Endothelial cell of umbilical vein (primary cell): ENCODE data around the gene C11orf58. TPM values are rescaled to one million over a fixed set of nuclear protein-coding genes. Genes with fewer than 3 reads are reported as not detected.

Experiments
- BruUV-seq: library from RNA; stranded (reverse); fragments of 400-500 nt; replicated peaks from 2 replicates; lab custom pipeline; 2021; lab: Mats Ljungman, UMichigan
- CTCF ChIA-PET: fragments of 300-600, 350-600 bp; sonication (Branson Sonifier 250); formaldehyde crosslinking; loops from one replicate; lab custom pipeline; 2021; ENCODE audit warnings: antibody characterized with exemption, inconsistent platforms; lab: Charles Lee
- POLR2A ChIA-PET: fragments of 300-600, 350-600 bp; sonication (Branson Sonifier 250); formaldehyde crosslinking; loops from one replicate; lab custom pipeline; 2021; ENCODE audit warnings: antibody characterized with exemption, inconsistent platforms; lab: Charles Lee
- DNase-seq: peaks from one replicate; pipeline ENCODE4 v3.0.0-alpha.2; 2011; ENCODE audit warnings: low read depth, low spot score
- FAIRE-seq: peaks from 2 replicates; lab custom pipeline; 2011; peaks lifted over from hg19 to GRCh38; lab: Jason Lieb, UNC
- H2AFZ ChIP-seq: 2 replicates; pipeline ENCODE4 v1.6.0; 2012; ENCODE audit warnings: low read depth, low read length, control low read depth, inconsistent platforms
- H3K27ac ChIP-seq: 2 replicates; pipeline ENCODE4 v1.5.1; 2011; ENCODE audit warnings: low read depth, mild to moderate bottlenecking, control low read depth, low read length, moderate library complexity; ENCODE audit not compliant: insufficient read depth
- H3K27me3 ChIP-seq, 2 experiments: 2 replicates each; pipeline versions ENCODE4 v1.6.0 to v1.6.1; 2011; ENCODE audit warnings: low read length in 2 of 2, mixed read lengths in 1 of 2; ENCODE audit not compliant: control insufficient read depth in 2 of 2, insufficient read depth in 2 of 2
- H3K36me3 ChIP-seq, 2 experiments: 2 replicates in 1 of 2; 3 replicates in 1 of 2; pipeline ENCODE4 v1.5.1; 2011; ENCODE audit warnings: low read length in 2 of 2, mild to moderate bottlenecking in 1 of 2, moderate library complexity in 1 of 2; ENCODE audit not compliant: control insufficient read depth in 2 of 2, insufficient read depth in 2 of 2; ENCODE audit errors: extremely low read depth in 1 of 2
- H3K4me1 ChIP-seq: 3 replicates; pipeline ENCODE4 v1.5.1; 2011; ENCODE audit warnings: mild to moderate bottlenecking, low read length; ENCODE audit not compliant: control insufficient read depth, insufficient read depth; ENCODE audit errors: extremely low read depth
- H3K4me2 ChIP-seq: 2 replicates; pipeline ENCODE4 v1.6.1; 2011; ENCODE audit warnings: low read length, control low read depth, mixed read lengths; ENCODE audit not compliant: insufficient read depth
- H3K4me3 ChIP-seq, 3 experiments: fragments of 200-600 bp in 1 of 3; sonication (generic), shearing (Covaris generic) in 1 of 3; replicated peaks in 1 of 3; 2 replicates each; pipeline ENCODE4 v1.5.1; 2011 to 2016; ENCODE audit warnings: control low read depth in 3 of 3, low read length in 3 of 3, mild to moderate bottlenecking in 2 of 3, inconsistent platforms in 1 of 3, low read depth in 1 of 3, moderate library complexity in 1 of 3; ENCODE audit not compliant: insufficient read depth in 1 of 3
- H3K79me2 ChIP-seq: 2 replicates; pipeline ENCODE4 v1.6.0; 2012; ENCODE audit warnings: low read length, inconsistent platforms; ENCODE audit not compliant: control insufficient read depth, insufficient read depth
- H3K9ac ChIP-seq: replicated peaks from 2 replicates; pipeline ENCODE3; 2011; ENCODE audit warnings: low read length, control low read depth; ENCODE audit not compliant: insufficient read depth; ENCODE audit errors: extremely low read depth
- H3K9me1 ChIP-seq: replicated peaks from 3 replicates; pipeline ENCODE4 v1.6.0; 2011; ENCODE audit warnings: mild to moderate bottlenecking, low read length; ENCODE audit not compliant: control insufficient read depth, insufficient read depth; ENCODE audit errors: extremely low read depth
- H3K9me3 ChIP-seq: replicated peaks from 2 replicates; pipeline ENCODE4 v1.5.1; 2012; ENCODE audit warnings: low read length, inconsistent platforms; ENCODE audit not compliant: control insufficient read depth, insufficient read depth
- H4K20me1 ChIP-seq: replicated peaks from 2 replicates; pipeline ENCODE3; 2011; ENCODE audit warnings: mild to moderate bottlenecking, low read length; ENCODE audit not compliant: control insufficient read depth, insufficient read depth; ENCODE audit errors: extremely low read depth
- CTCF ChIP-seq, 2 donors: IDR thresholded peaks; 1 replicate in 1 of 2; 2 replicates in 1 of 2; pipeline ENCODE4 v1.5.1; 2011; ENCODE audit warnings: low read length in 2 of 2, mild to moderate bottlenecking in 2 of 2, moderate library complexity in 2 of 2, control low read depth in 1 of 2, inconsistent platforms in 1 of 2, low read depth in 1 of 2; ENCODE audit not compliant: insufficient read depth in 1 of 2; ENCODE audit errors: extremely low read depth in 1 of 2
- EZH2 ChIP-seq: IDR thresholded peaks from 2 replicates; pipeline ENCODE4 v1.6.1; 2012; ENCODE audit warnings: borderline replicate concordance, low read depth, mild to moderate bottlenecking, moderate library complexity, low read length, inconsistent platforms; ENCODE audit not compliant: severe bottlenecking
- FOS ChIP-seq: IDR thresholded peaks from 2 replicates; pipeline ENCODE4 v1.6.1; 2011; ENCODE audit warnings: mild to moderate bottlenecking, low read length, moderate library complexity, borderline replicate concordance; ENCODE audit not compliant: insufficient read depth
- GATA2 ChIP-seq: IDR thresholded peaks from 2 replicates; pipeline ENCODE4 v1.7.0; 2011; ENCODE audit warnings: low read depth, mild to moderate bottlenecking, moderate library complexity, mixed read lengths, low read length; ENCODE audit not compliant: insufficient read length, insufficient read depth
- JUN ChIP-seq: IDR thresholded peaks from 2 replicates; pipeline ENCODE4 v1.6.1; 2011; ENCODE audit warnings: borderline replicate concordance, low read depth; ENCODE audit not compliant: insufficient read length, insufficient read depth
- MAX ChIP-seq: IDR thresholded peaks from 2 replicates; pipeline ENCODE4 v1.6.1; 2011; ENCODE audit not compliant: insufficient read depth, insufficient read length
- MYC ChIP-seq: IDR thresholded peaks from one replicate; pipeline ENCODE4 v1.6.1; 2011; ENCODE audit warnings: mild to moderate bottlenecking, low read depth, low read length
- POLR2A ChIP-seq: IDR thresholded peaks from 2 replicates; pipeline ENCODE4 v1.6.1; 2012; ENCODE audit warnings: low read depth, mild to moderate bottlenecking, control low read depth, low read length
- POLR2AphosphoS5 ChIP-seq: IDR thresholded peaks from 2 replicates; pipeline ENCODE4 v1.6.1; 2012; ENCODE audit warnings: low read depth, mild to moderate bottlenecking, control low read depth, low read length, moderate library complexity; ENCODE audit not compliant: insufficient read depth
- dilution Hi-C: fragments of 300-500 bp; cut with MboI; formaldehyde crosslinking; loops from one replicate; pipeline ENCODE4 v1.15.0; 2019; ENCODE audit warnings: low sequenced_read_pairs; ENCODE audit not compliant: extremely low pct_ligation_motif_present
- intact Hi-C: fragments of 100-400 bp; cut with micrococcal nuclease; formaldehyde crosslinking; loops from one replicate; pipeline ENCODE4 v1.10.0; 2022
- polyA plus RNA-seq, 4 experiments: library from polyadenylated mRNA; depleted of rRNA in 3 of 4; stranded (reverse) in 3 of 4; unstranded in 1 of 4; fragments of >200 nt; gene quantifications; 2 replicates each; pipeline versions ENCODE4 v1.2.1 to v1.2.3, GENCODE V29; 2011 to 2012; ENCODE audit warnings: missing spikeins in 1 of 4
- total RNA-seq: library from RNA; stranded (reverse); gene quantifications from 2 replicates; pipeline ENCODE4 v1.2.3, GENCODE V29; 2021

Gene C11orf58
- total and polyA plus RNA-seq, 2 donors (not counting 3 experiments of a cell fraction or from before 2014, with no cell fraction given): 88.4 to 150 TPM

- Histone ChIP-seq H2AFZ (no peak overlapping the region), H3K36me3 (no peaks in the 10 kb centered on the region), H3K9me1 (no peaks in the 10 kb centered on the region), H3K4me3 (no peak overlapping the region), H3K27ac (no peak overlapping the region), H4K20me1 (no peaks in the 10 kb centered on the region), H3K4me2 (no peak overlapping the region), H3K9ac (no peak overlapping the region), H3K9me3 (no peaks in the 10 kb centered on the region), H3K4me1 (peaks cover 70% of the 10 kb centered on the region), H3K79me2 (no peaks in the 10 kb centered on the region), H3K27me3 (no peaks in the 10 kb centered on the region)
- DNase-seq (no peak), FAIRE-seq (no peak)
- CTCF ChIA-PET: interaction anchor here (0.9 to 5.3 kb wide), 4 partner anchors 21 to 274 kb away, joined by 3 to 64 read pairs (median 15); no protein-coding TSS in a partner anchor
- intact Hi-C loops (loop anchor here (10.0 kb wide), 1 partner anchor 596 kb away; the partner anchor contains the start of gene KCNJ11), dilution Hi-C loops (no loop called here)
- TF ChIP-seq POLR2AphosphoS5: no peak
- TF ChIP-seq POLR2A: no peak
- no peak for TF ChIP-seq FOS
- no peak for TF ChIP-seq MYC
- no peak for TF ChIP-seq MAX
- no peak for TF ChIP-seq GATA2
- no peak for TF ChIP-seq JUN
- TF ChIP-seq CTCF (IDR thresholded peaks at IDR 0.05; ENCODE audit: extremely low read depth in 1 of 2, insufficient read depth in 1 of 2, low read depth in 1 of 2, low read length in 2 of 2): no peak
- TF ChIP-seq EZH2: no peak
- POLR2A ChIA-PET: no interaction called here
- no TSS peak for BruUV-seq
These were observed 50.6 kb downstream of the C11orf58 start for GRCh38 chr11:16789063-16789420.
